Parathyroid adenoma (tissue), 2 donors: ENCODE data around the gene CD44.

ENCODE experiments used
- H2AFZ ChIP-seq: fragments of 300-600 bp; sonication (generic); one replicate; pipeline ENCODE4 v1.7.0; 2017; ENCODE audit warnings: antibody characterized with exemption, mild to moderate bottlenecking
- H3K27ac ChIP-seq: fragments of 300-600 bp; sonication (generic); one replicate; pipeline ENCODE4 v1.7.0; 2017
- H3K27me3 ChIP-seq: fragments of 300-600 bp; sonication (generic); one replicate; pipeline ENCODE4 v1.7.0; 2017; ENCODE audit warnings: low read length; ENCODE audit not compliant: control insufficient read depth, insufficient read depth
- H3K36me3 ChIP-seq: fragments of 300-600 bp; sonication (generic); one replicate; pipeline ENCODE4 v1.7.0; 2017; ENCODE audit warnings: low read length; ENCODE audit not compliant: control insufficient read depth, insufficient read depth
- H3K4me1 ChIP-seq: fragments of 300-600 bp; sonication (generic); one replicate; pipeline ENCODE4 v1.7.0; 2017; ENCODE audit warnings: control low read depth
- H3K4me2 ChIP-seq: fragments of 300-600 bp; sonication (generic); one replicate; pipeline ENCODE4 v1.7.0; 2017; ENCODE audit warnings: low read length
- H3K4me3 ChIP-seq: fragments of 300-600 bp; sonication (generic); one replicate; pipeline ENCODE4 v1.7.0; 2017; ENCODE audit warnings: low read depth, low read length
- H3K79me2 ChIP-seq: fragments of 300-600 bp; sonication (generic); one replicate; pipeline ENCODE4 v1.7.0; 2017; ENCODE audit warnings: control low read depth
- H3K9ac ChIP-seq: fragments of 300-600 bp; sonication (generic); one replicate; pipeline ENCODE4 v1.7.0; 2017; ENCODE audit warnings: mild to moderate bottlenecking
- H3K9me3 ChIP-seq: fragments of 300-600 bp; sonication (generic); one replicate; pipeline ENCODE4 v1.7.0; 2017; ENCODE audit warnings: low read length; ENCODE audit not compliant: control insufficient read depth
- TF ChIP-seq, protein P1 (sequence below): fragments of 300-600 bp; sonication (generic); IDR thresholded peaks from one replicate; pipeline ENCODE4 v1.7.0; 2017; ENCODE audit warnings: antibody characterized with exemption, mild to moderate bottlenecking
- donor health status: primary hyperparathyroidism.

CD44 gene

DNA sequence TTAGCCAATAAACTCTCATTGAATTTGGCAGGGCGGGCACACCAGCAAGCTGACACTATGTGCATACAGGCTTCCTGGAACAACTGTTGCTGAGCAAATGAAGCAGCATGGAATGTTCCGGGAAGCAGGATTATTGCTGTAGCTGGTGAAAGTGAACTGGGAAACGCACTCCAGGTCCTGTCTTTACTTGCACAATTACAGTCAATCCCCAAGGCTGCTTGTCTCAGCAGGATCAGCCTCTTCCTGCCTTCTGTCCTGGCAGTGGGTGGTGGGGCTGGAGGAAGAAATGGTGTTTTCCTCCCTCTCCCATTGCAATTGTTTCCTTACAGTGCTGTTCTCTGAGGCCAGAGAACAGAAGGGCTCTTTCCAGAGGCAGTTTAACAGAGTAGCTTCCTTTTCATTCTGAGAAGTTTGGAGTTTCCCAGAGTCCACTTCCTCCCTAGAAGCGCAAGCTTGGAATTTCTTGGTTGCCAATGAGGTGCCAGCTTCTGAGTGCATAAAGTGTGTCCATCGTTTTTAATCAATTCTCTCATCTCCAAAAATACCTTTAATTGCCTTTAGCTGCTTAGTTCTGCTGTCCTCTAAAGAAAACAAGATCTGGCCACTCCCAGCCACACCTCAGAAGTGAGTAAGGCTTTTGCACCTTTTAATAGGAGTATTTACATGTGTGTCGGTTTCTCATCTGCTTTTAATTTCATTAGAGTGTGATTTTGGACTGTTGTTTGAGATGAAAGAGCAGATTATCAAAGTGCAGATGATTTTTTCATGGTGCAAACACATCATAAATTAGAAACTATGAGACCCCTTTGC lies 19.9 kb downstream of the CD44 start:
- H3K4me3 ChIP-seq = no peak overlapping the region
- peaks cover 2% of the 10 kb centered on the region for H3K79me2 ChIP-seq
- H3K36me3 ChIP-seq = no peaks in the 10 kb centered on the region
- H3K27ac ChIP-seq = peak overlapping the region; percentile 8
- peaks cover 3% of the 10 kb centered on the region for H3K4me1 ChIP-seq
- H3K9ac ChIP-seq = no peak overlapping the region
- no peaks in the 10 kb centered on the region for H3K9me3 ChIP-seq
- H2AFZ ChIP-seq = no peak overlapping the region
- no peaks in the 10 kb centered on the region for H3K27me3 ChIP-seq
- TF ChIP-seq, protein P1, sequence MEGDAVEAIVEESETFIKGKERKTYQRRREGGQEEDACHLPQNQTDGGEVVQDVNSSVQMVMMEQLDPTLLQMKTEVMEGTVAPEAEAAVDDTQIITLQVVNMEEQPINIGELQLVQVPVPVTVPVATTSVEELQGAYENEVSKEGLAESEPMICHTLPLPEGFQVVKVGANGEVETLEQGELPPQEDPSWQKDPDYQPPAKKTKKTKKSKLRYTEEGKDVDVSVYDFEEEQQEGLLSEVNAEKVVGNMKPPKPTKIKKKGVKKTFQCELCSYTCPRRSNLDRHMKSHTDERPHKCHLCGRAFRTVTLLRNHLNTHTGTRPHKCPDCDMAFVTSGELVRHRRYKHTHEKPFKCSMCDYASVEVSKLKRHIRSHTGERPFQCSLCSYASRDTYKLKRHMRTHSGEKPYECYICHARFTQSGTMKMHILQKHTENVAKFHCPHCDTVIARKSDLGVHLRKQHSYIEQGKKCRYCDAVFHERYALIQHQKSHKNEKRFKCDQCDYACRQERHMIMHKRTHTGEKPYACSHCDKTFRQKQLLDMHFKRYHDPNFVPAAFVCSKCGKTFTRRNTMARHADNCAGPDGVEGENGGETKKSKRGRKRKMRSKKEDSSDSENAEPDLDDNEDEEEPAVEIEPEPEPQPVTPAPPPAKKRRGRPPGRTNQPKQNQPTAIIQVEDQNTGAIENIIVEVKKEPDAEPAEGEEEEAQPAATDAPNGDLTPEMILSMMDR = no peak
- no peak overlapping the region for H3K4me2 ChIP-seq

DNA sequence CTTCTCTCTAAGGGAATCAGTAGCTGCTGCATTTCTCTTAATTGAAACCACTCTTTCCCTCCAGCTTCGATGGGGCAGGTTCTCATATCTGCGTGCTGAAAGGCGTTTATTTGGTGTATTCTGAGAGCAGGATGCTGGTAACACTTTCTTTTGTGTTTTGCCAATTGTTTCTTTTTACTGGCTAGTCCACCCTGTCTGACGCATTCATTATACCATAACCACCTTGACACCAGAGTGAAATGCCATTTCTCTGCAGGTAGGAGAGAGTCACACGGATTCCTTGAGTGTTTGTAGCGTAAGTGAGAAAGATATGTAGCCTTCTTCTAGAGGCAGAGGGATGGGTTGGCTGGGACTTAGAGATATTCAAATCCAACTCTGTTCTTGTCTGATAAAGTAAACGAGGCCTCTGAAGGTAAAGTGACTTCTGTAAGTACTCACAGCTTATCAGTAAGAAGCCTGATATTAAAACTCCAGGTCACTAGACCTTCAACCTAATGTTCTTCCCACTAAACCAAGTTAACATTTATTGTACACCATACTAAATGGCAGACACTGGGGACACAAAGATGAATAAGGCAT lies 21.4 kb downstream of the CD44 start:
- Histone ChIP-seq H3K4me3 (no peak overlapping the region), H3K36me3 (no peaks in the 10 kb centered on the region), H3K4me2 (no peak overlapping the region), H3K9me3 (no peaks in the 10 kb centered on the region), H3K79me2 (peaks cover 2% of the 10 kb centered on the region), H2AFZ (no peak overlapping the region), H3K9ac (no peak overlapping the region), H3K4me1 (peaks cover 3% of the 10 kb centered on the region), H3K27me3 (no peaks in the 10 kb centered on the region), H3K27ac (no peak overlapping the region)
- TF ChIP-seq, protein P1 = no peak

DNA sequence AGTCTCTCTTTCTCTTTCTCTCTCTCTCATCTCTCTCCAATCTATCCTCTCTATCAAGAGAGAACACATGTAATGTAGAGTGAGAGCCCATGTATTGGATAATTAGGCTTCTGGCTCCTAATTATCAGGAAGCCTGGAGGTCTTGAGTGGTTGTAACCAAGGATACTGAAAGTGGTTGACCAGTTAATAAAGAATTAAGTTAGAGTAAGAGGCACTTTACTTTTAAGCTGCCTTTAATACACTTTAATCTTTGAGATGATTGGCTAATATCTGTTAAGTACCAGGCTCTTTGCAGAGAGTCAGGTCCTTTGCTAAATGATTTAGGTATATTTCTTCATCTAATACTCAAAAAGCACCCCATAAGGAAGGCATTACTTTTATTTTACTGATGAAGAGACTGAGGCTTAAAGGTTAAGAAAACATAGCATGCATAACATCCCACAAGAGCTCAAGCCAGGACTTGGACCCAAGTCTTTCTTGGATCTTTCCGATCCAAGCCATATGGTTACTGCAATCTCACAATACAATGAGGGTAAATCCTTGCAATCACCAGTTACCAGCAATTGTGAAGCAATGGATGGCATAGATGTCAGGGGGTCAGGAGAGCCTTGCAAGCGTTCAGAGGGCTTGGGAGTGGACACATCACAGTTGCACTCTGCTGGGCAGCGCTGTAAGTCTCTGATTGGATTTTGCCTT lies 22.1 kb downstream of the CD44 start:
- Histone ChIP-seq H3K4me3 (no peak overlapping the region), H3K27ac (no peak overlapping the region), H3K9ac (no peak overlapping the region), H2AFZ (no peak overlapping the region), H3K4me1 (peaks cover 3% of the 10 kb centered on the region), H3K36me3 (no peaks in the 10 kb centered on the region), H3K4me2 (no peak overlapping the region), H3K79me2 (peaks cover 2% of the 10 kb centered on the region), H3K9me3 (no peaks in the 10 kb centered on the region), H3K27me3 (no peaks in the 10 kb centered on the region)
- TF ChIP-seq, protein P1 = no peak

DNA sequence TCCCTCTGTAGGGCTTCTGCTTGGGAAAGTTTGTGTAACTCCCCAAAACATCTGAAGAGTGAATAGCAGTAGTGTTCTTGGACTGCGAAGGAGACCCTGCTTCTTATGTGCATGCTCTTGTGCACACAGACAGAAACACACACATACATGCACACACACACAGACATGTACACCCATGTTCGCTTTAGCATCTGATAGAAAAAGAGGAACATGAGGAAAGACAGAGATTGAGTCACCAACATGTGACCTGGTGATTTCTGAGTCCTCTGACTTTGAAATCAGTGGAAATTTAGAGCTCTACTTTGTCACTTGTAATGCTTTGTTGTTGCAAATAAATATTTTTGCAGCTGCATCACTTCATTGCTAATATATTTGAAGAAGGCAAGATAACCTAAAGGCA lies 23.8 kb downstream of the CD44 start:
- TF ChIP-seq, protein P1 = no peak
- H2AFZ ChIP-seq = no peak overlapping the region
- no peak overlapping the region for H3K27ac ChIP-seq
- no peak overlapping the region for H3K4me2 ChIP-seq
- no peaks in the 10 kb centered on the region for H3K36me3 ChIP-seq
- H3K79me2 ChIP-seq = no peaks in the 10 kb centered on the region
- no peak overlapping the region for H3K9ac ChIP-seq
- peaks cover 3% of the 10 kb centered on the region for H3K4me1 ChIP-seq
- H3K9me3 ChIP-seq = no peaks in the 10 kb centered on the region
- H3K4me3 ChIP-seq = no peak overlapping the region
- H3K27me3 ChIP-seq = no peaks in the 10 kb centered on the region
